Ascending aorta (tissue), 2 donors: ENCODE data around the gene KCTD2. TPM values are rescaled to one million over a fixed set of nuclear protein-coding genes. Genes with fewer than 3 reads are reported as not detected.

Experiments
- DNase-seq, 2 donors: peaks; one replicate each; pipeline ENCODE4 v3.0.0-alpha.2; 2019; ENCODE audit warnings: low spot score in 2 of 2
- H3K27ac ChIP-seq, 2 donors: fragments of 200-600 bp; sonication (generic); one replicate each; pipeline ENCODE4 v1.5.1; 2016 to 2017; ENCODE audit warnings: mild to moderate bottlenecking in 1 of 2
- H3K27me3 ChIP-seq: fragments of 200-600 bp; sonication (generic); one replicate; pipeline ENCODE4 v1.5.1; 2017
- H3K36me3 ChIP-seq, 2 donors: fragments of 200-600 bp; sonication (generic); one replicate each; pipeline ENCODE4 v1.5.1; 2016
- H3K4me1 ChIP-seq, 2 donors: fragments of 200-600 bp; sonication (generic); one replicate each; pipeline ENCODE4 v1.5.1; 2016 to 2017; ENCODE audit warnings: mild to moderate bottlenecking in 1 of 2
- H3K4me3 ChIP-seq, 2 donors: fragments of 200-600 bp; sonication (generic); one replicate each; pipeline ENCODE4 v1.5.1; 2016 to 2017; ENCODE audit warnings: mild to moderate bottlenecking in 1 of 2
- H3K9me3 ChIP-seq, 2 donors: fragments of 200-600 bp; sonication (generic); one replicate each; pipeline ENCODE4 v1.5.1; 2016
- intact Hi-C: fragments of 100-400 bp; cut with DNase I; formaldehyde crosslinking; loops from one replicate; pipeline ENCODE4 v1.15.1; 2023
- total RNA-seq: library from RNA; depleted of rRNA; stranded (reverse); fragments of >200 nt; gene quantifications from one replicate; pipeline ENCODE4 v1.1.0, GENCODE V29; 2016
- TF ChIP-seq, protein P1 (sequence below), 3 experiments: fragments of 200-600 bp in 2 of 3; fragments of 450-650 bp in 1 of 3; sonication (generic) in 2 of 3; IDR thresholded peaks; one replicate each; pipeline ENCODE4 v1.5.1; 2016 to 2019; ENCODE audit warnings: antibody characterized with exemption in 3 of 3, mild to moderate bottlenecking in 1 of 3, moderate library complexity in 1 of 3

KCTD2 gene
- total RNA-seq, 1 donor from 2014 or later, result 31.4 TPM

DNA sequence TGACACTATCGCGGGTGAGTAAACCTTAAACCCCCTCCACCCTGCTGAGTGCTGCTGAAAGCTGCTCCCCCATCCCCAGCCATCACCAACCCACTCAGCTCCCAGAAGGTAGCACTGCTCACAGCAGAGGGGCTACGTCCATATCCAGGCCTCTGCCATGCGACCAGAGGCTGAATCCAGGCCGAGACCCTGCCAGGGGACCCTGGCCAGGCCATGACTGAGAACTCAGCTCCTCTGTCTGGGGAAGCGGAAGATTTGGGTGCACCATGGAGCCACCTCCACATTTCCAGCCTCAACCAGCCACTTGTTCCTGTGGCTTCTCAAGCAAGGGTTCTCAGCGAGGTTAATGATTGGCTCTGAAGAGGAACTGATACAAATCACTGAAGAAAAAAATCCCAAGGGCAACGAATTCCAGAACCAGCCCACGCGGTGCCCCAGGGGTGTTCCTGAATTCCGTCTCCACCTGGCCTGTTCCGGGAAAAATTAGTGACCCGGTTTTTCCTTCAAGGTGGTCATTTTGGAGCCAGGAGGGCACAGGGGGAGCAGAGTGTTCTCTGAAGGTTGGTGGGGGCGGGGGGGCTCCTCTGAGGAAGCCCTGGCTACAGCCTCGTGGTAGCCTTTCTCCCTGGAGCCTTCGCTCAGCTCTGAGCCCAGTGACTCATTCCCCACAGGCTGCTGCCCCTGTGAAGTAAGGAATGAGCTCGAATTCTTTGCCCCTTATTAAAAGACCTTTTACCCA is 31.4 kb downstream of the KCTD2 start:
- TF ChIP-seq, protein P1, sequence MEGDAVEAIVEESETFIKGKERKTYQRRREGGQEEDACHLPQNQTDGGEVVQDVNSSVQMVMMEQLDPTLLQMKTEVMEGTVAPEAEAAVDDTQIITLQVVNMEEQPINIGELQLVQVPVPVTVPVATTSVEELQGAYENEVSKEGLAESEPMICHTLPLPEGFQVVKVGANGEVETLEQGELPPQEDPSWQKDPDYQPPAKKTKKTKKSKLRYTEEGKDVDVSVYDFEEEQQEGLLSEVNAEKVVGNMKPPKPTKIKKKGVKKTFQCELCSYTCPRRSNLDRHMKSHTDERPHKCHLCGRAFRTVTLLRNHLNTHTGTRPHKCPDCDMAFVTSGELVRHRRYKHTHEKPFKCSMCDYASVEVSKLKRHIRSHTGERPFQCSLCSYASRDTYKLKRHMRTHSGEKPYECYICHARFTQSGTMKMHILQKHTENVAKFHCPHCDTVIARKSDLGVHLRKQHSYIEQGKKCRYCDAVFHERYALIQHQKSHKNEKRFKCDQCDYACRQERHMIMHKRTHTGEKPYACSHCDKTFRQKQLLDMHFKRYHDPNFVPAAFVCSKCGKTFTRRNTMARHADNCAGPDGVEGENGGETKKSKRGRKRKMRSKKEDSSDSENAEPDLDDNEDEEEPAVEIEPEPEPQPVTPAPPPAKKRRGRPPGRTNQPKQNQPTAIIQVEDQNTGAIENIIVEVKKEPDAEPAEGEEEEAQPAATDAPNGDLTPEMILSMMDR (IDR thresholded peaks at IDR 0.05), result no peak
- H3K27ac ChIP-seq, result peak overlapping the region; percentile 88 to 89
- no peaks in the 10 kb centered on the region for H3K36me3 ChIP-seq
- peak in 1 of 2 donors; percentile 76 for DNase-seq
- intact Hi-C loops, result no loop called here
- H3K4me3 ChIP-seq, result peak overlapping the region in 1 of 2 donors; percentile 66
- peaks cover 9 to 22% of the 10 kb centered on the region in 2 donors for H3K4me1 ChIP-seq
- H3K9me3 ChIP-seq, result no peaks in the 10 kb centered on the region
- no peaks in the 10 kb centered on the region for H3K27me3 ChIP-seq

DNA sequence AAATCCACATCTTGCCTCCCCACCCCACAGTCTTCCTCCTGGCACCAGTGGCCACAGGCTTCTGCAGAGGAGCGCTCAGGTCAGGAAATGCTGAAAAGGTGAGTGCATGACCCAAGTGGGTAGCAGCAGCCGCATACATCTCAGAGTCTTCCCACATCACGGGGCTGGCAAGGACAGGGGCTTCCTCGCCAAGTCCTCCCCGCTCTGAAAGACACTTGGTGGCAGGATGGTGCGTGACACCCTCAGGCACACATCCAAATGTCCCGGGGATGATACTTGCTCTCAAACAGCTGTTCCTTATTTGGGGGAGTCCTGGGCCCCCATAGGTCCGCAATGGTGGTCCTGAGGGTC is 32.0 kb downstream of the KCTD2 start:
- DNase-seq, result no peak
- peak overlapping the region; percentile 88 to 89 for H3K27ac ChIP-seq
- TF ChIP-seq, protein P1 (IDR thresholded peaks at IDR 0.05), result no peak
- intact Hi-C loops, result no loop called here
- H3K4me3 ChIP-seq, result no peak overlapping the region
- no peaks in the 10 kb centered on the region for H3K9me3 ChIP-seq
- H3K36me3 ChIP-seq, result no peaks in the 10 kb centered on the region
- peaks cover 9 to 22% of the 10 kb centered on the region in 2 donors for H3K4me1 ChIP-seq
- H3K27me3 ChIP-seq, result no peaks in the 10 kb centered on the region

DNA sequence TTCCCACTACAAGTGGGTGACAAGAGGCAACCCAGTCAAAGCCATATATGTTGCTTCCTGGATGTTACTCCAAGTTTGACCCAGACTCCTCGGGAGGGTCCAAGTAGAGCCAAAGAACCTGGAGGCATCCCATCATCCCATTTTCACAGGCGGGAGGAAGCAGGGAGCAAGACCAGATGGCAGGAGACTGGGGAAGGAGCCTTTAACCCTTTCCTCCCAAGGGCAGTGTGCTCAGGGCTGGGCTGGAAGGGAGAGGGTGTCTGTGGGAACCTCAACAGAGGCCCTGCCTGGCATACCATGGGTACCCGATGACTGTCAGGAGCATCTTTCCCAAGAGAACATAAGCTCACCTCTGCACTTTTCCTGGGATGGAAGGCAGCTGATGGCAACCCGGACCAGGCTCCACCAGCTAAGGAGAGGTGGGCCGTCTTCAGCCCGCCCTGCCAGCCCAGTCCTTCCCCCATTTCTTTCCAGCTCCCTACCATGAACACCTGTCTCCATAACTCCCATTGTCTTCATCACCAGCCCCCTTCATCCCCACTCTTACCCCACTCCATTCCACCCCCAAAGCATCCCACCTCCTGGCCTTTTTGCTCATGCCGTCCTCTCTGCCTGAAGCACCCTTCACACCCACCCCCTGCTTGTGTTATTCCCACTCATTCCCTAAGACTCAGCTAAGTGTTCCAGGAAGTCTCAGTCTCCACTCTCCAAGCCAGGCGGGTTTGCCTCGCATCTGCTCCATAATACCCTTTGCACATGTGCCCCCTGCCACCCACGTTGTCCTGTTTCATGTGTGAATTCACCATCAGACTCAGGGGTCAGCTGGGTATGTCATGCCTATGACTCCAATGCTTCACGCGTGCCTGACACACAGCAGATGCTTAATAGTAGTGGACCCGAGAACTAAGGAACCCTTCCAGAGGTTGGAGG is 34.9 kb downstream of the KCTD2 start:
- intact Hi-C loops, result no loop called here
- Histone ChIP-seq H3K4me3 (no peak overlapping the region), H3K36me3 (no peaks in the 10 kb centered on the region), H3K4me1 (peaks cover 9 to 22% of the 10 kb centered on the region in 2 donors), H3K27ac (no peak overlapping the region), H3K9me3 (no peaks in the 10 kb centered on the region), H3K27me3 (no peaks in the 10 kb centered on the region)
- no peak for DNase-seq
- TF ChIP-seq, protein P1 (IDR thresholded peaks at IDR 0.05), result no peak

DNA sequence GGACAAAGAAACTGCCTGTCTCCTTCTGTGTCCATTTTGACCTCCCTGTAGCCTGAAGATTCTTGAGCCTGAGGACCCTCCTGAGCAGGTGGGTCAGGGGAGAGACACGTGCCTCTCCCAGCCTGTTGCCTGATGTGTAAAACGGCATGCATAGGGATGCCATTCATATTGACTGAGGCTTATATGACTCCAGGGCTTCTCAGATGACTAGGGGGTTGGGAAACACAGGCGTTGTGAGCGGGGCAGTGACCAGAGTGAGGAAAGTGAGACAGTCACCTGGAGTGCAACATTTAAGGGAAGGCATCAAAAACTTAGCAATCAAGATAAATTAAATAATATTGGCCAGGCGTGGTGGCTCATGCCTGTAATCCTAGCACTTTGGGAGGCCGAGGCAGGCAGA is 35.7 kb downstream of the KCTD2 start:
- H3K9me3 ChIP-seq, result no peaks in the 10 kb centered on the region
- no peak overlapping the region for H3K27ac ChIP-seq
- H3K4me3 ChIP-seq, result no peak overlapping the region
- DNase-seq, result no peak
- TF ChIP-seq, protein P1 (IDR thresholded peaks at IDR 0.05), result no peak
- intact Hi-C loops, result no loop called here
- H3K36me3 ChIP-seq, result no peaks in the 10 kb centered on the region
- no peaks in the 10 kb centered on the region for H3K27me3 ChIP-seq
- H3K4me1 ChIP-seq, result peaks cover 7 to 19% of the 10 kb centered on the region in 2 donors

DNA sequence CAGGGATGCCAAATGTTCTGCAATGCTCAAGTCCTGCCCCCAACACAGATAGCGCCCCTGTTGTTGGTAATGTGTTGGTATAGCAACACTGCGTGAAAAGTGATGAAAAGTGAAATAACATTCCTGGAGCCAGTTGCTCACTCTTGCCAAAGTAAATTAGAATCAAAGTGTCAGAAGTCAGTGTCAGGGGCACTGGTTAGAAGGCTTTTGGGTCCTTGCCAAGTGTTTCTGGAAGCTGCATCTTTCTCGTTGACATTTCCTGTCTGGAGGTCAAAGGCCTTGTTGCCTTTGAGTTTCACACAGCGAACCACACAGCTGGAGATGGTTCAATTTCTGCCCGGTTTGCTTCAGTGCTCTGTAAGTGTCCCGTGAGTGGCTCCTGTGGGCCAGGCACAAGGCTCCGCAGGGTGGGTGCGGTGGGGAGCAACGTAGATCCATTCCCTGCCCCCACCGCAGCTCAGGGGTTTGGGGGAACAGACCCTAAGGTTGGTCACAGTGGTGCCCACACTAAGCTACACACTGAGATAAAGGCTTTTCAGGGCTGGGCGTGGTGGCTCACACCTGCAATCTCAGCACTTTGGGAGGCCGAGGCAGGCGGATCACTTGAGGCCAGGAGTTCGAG is 37.1 kb downstream of the KCTD2 start:
- intact Hi-C loops, result no loop called here
- H3K4me3 ChIP-seq, result no peak overlapping the region
- H3K9me3 ChIP-seq, result no peaks in the 10 kb centered on the region
- H3K4me1 ChIP-seq, result peaks cover 3 to 5% of the 10 kb centered on the region in 2 donors
- DNase-seq, result no peak
- no peak overlapping the region for H3K27ac ChIP-seq
- TF ChIP-seq, protein P1 (IDR thresholded peaks at IDR 0.05), result no peak
- H3K36me3 ChIP-seq, result no peaks in the 10 kb centered on the region
- no peaks in the 10 kb centered on the region for H3K27me3 ChIP-seq
